Stomach (tissue), 9 donors: Measurements from ENCODE around the gene NUP188. TPM values are rescaled to one million over a fixed set of nuclear protein-coding genes. Genes with fewer than 3 reads are reported as not detected.

Source experiments
- DNase-seq, 2 donors: peaks; one replicate each; pipeline versions ENCODE4 v3.0.0 to v3.0.0-alpha.2; 2013 to 2019
- H3K27ac ChIP-seq, 5 donors: fragments of 200-600 bp in 4 of 5; sonication (generic) in 4 of 5; one replicate each; pipeline ENCODE4 v1.5.1; 2013 to 2019; ENCODE audit warnings: mild to moderate bottlenecking in 1 of 5, moderate library complexity in 1 of 5
- H3K27me3 ChIP-seq, 3 donors: fragments of 200-600 bp; sonication (generic); one replicate each; pipeline ENCODE4 v1.5.1; 2017 to 2019; ENCODE audit warnings: mixed run types in 1 of 3
- H3K36me3 ChIP-seq, 4 donors: fragments of 200-600 bp; sonication (generic); 1 replicate in 3 of 4; 2 replicates in 1 of 4; pipeline ENCODE4 v1.5.1; 2016 to 2019
- H3K4me1 ChIP-seq, 4 donors: fragments of 200-600 bp; sonication (generic); one replicate each; pipeline ENCODE4 v1.5.1; 2016 to 2019
- H3K4me3 ChIP-seq, 4 donors: fragments of 200-600 bp; sonication (generic) in 3 of 4; one replicate each; pipeline ENCODE4 v1.5.1; 2016 to 2019; ENCODE audit warnings: mild to moderate bottlenecking in 1 of 4
- H3K9me3 ChIP-seq, 4 donors: fragments of 200-600 bp; sonication (generic); one replicate each; pipeline ENCODE4 v1.5.1; 2016 to 2019
- CTCF ChIP-seq, 7 experiments: fragments of 450-650 bp in 4 of 7; fragments of 200-600 bp in 3 of 7; sonication (generic) in 3 of 7; IDR thresholded peaks; one replicate each; pipeline ENCODE4 v1.5.1; 2016 to 2019; ENCODE audit warnings: antibody characterized with exemption in 7 of 7, control low read depth in 2 of 7, mild to moderate bottlenecking in 1 of 7
- EP300 ChIP-seq: sonication (generic); formaldehyde crosslinking; IDR thresholded peaks from one replicate; pipeline ENCODE4 v1.6.1; 2017; ENCODE audit warnings: antibody characterized with exemption
- POLR2A ChIP-seq, 4 donors: fragments of 450-650 bp; IDR thresholded peaks; one replicate each; pipeline ENCODE4 v1.6.1; 2016; ENCODE audit warnings: antibody characterized with exemption in 4 of 4, control low read depth in 2 of 4, mild to moderate bottlenecking in 1 of 4, moderate library complexity in 1 of 4
- POLR2AphosphoS5 ChIP-seq, 3 donors: sonication (generic); formaldehyde crosslinking; IDR thresholded peaks; one replicate each; pipeline ENCODE4 v1.6.1; 2016; ENCODE audit warnings: antibody characterized with exemption in 3 of 3
- WGBS, 5 donors: extraction: QIAGEN DNeasy Blood & Tissue Kit in 3 of 5; methylation state at CpG; one replicate each; pipeline versions ENCODE4 v1.1.5 to v1.1.7; 2013 to 2018; 5-methylcytosine and 5-hydroxymethylcytosine counted together
- intact Hi-C: fragments of 100-400 bp; cut with DNase I; formaldehyde crosslinking; loops from one replicate; pipeline ENCODE4 v1.15.1; 2023; ENCODE audit warnings: low total_unique reads
- polyA plus RNA-seq, 3 donors: library from polyadenylated mRNA; stranded (reverse); fragments of 200-250 nt; gene quantifications; one replicate each; pipeline ENCODE4 v1.2.3, GENCODE V29; 2013
- total RNA-seq, 5 donors: library from RNA; depleted of rRNA; stranded (reverse); fragments of >200 nt; gene quantifications; one replicate each; pipeline versions ENCODE4 v1.1.0 to v1.2.3, GENCODE V29; 2014 to 2016
- donor health status: healthy with polysubstance abuse.
- donor health status: Bipolar disorder and iron deficiency.
- donor health status: healthy.

The NUP188 gene
- total and polyA plus RNA-seq, 8 donors, result 4.4 to 79.9 (median 36.7) TPM

DNA sequence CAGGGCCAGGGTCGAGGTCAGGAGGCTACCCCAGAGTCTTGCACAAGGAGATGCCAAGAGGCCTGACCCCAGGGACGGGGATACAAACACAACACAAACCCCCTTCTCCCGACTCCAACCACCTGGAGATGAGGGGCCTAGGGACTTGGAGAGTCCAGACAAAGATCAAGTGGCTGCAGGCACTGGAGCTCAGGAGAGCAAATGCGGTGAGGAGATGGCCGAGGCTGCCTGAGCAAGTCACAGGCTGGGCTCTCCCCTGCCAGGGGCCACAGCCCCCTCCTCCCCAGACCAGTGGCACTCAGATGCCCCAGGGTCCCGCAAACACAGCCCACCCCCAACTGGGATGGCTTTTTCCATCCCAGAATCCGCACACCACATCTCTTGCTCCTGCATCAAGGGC, 64.8 kb downstream of the NUP188 start:
- H3K4me1 ChIP-seq, result peaks cover 1 to 2% (median 2%) of the 10 kb centered on the region in 4 donors
- peaks cover 60 to 99% (median 94%) of the 10 kb centered on the region in 4 donors for H3K36me3 ChIP-seq
- no peaks in the 10 kb centered on the region for H3K27me3 ChIP-seq
- no peak overlapping the region for H3K27ac ChIP-seq
- intact Hi-C loops, result no loop called here
- 91 to 94% (median 92%) methylated on average over 4 to 7 of the region's 7 CpGs for WGBS, 5 donors
- no peak for DNase-seq
- no peak overlapping the region for H3K4me3 ChIP-seq
- H3K9me3 ChIP-seq, result no peaks in the 10 kb centered on the region
- TF ChIP-seq EP300 (no peak), POLR2AphosphoS5 (IDR thresholded peaks at IDR 0.05) (no peak), POLR2A (IDR thresholded peaks at IDR 0.05) (no peak), CTCF (IDR thresholded peaks at IDR 0.05) (no peak)

- no peak for DNase-seq
- H3K27me3 ChIP-seq, result no peaks in the 10 kb centered on the region
- peaks cover 61 to 99% (median 94%) of the 10 kb centered on the region in 4 donors for H3K36me3 ChIP-seq
- no peaks in the 10 kb centered on the region for H3K4me1 ChIP-seq
- H3K4me3 ChIP-seq, result no peak overlapping the region
- WGBS, 5 donors, result 84 to 96% (median 95%) methylated on average over 10 to 16 of the region's 16 CpGs
- no peak overlapping the region for H3K27ac ChIP-seq
- TF ChIP-seq CTCF (IDR thresholded peaks at IDR 0.05) (no peak), POLR2AphosphoS5 (IDR thresholded peaks at IDR 0.05) (no peak), POLR2A (IDR thresholded peaks at IDR 0.05) (no peak)
- H3K9me3 ChIP-seq, result no peaks in the 10 kb centered on the region
- intact Hi-C loops, result no loop called here
Observed at GRCh38 chr9:129012893-129013448, 65.5 kb downstream of the NUP188 start.

- Histone ChIP-seq H3K27ac (no peak overlapping the region), H3K27me3 (no peaks in the 10 kb centered on the region), H3K36me3 (peaks cover 60 to 99% (median 94%) of the 10 kb centered on the region in 4 donors), H3K9me3 (no peaks in the 10 kb centered on the region), H3K4me3 (no peak overlapping the region), H3K4me1 (no peaks in the 10 kb centered on the region)
- intact Hi-C loops, result no loop called here
- no peak for DNase-seq
- 93 to 98% (median 95%) methylated on average over 4 to 11 of the region's 11 CpGs for WGBS, 5 donors
- TF ChIP-seq POLR2AphosphoS5 (IDR thresholded peaks at IDR 0.05), result no peak
- no peak for TF ChIP-seq CTCF (IDR thresholded peaks at IDR 0.05)
- TF ChIP-seq EP300, result no peak
- no peak for TF ChIP-seq POLR2A (IDR thresholded peaks at IDR 0.05)
Observed at GRCh38 chr9:129013674-129014073, 66.2 kb downstream of the NUP188 start.

GRCh38 chr9:129014124-129014523, 66.6 kb downstream of the NUP188 start:
- Histone ChIP-seq H3K36me3 (peaks cover 55 to 99% (median 94%) of the 10 kb centered on the region in 4 donors), H3K4me1 (no peaks in the 10 kb centered on the region), H3K9me3 (no peaks in the 10 kb centered on the region), H3K27ac (no peak overlapping the region), H3K4me3 (no peak overlapping the region), H3K27me3 (no peaks in the 10 kb centered on the region)
- intact Hi-C loops, result no loop called here
- DNase-seq, result no peak
- TF ChIP-seq CTCF (IDR thresholded peaks at IDR 0.05) (no peak), EP300 (no peak), POLR2AphosphoS5 (IDR thresholded peaks at IDR 0.05) (no peak), POLR2A (IDR thresholded peaks at IDR 0.05) (no peak)
- 94 to 98% (median 97%) methylated on average over 10 to 11 of the region's 11 CpGs for WGBS, 5 donors
